Astrocyte of the cerebellum (primary cell): Measurements from ENCODE around the gene ZRANB2.

Source experiments
- DNase-seq: peaks from one replicate; pipeline ENCODE4 v3.0.0-alpha.2; 2011; ENCODE audit warnings: low read depth
- H3K4me3 ChIP-seq: 2 replicates; pipeline ENCODE4 v1.5.1; 2011; ENCODE audit warnings: mild to moderate bottlenecking, low read depth, low read length, moderate library complexity
- CTCF ChIP-seq: IDR thresholded peaks from 2 replicates; pipeline ENCODE4 v1.5.1; 2012; ENCODE audit warnings: low read length, low read depth, moderate library complexity, mild to moderate bottlenecking; ENCODE audit errors: missing control alignments
- in situ Hi-C: cut with HindIII; loops from 2 replicates; pipeline ENCODE4 v1.10.0; 2017; ENCODE audit warnings: low sequenced_read_pairs

Gene ZRANB2

GRCh38 chr1:71080739-71081696 lies at the start of gene ZRANB2:
ZRANB2 (minus strand) TSS chr1:71081035; CDS start chr1:71080995, 40 bp downstream.
- peak within 1 kb of the TSS; percentile 90 for H3K4me3 ChIP-seq
- peak; percentile 92 for DNase-seq
- peak; percentile 77 for TF ChIP-seq CTCF
- in situ Hi-C loops = no loop called here

- TF ChIP-seq CTCF = no peak
These were observed 47.2 kb upstream of the ZRANB2 start for GRCh38 chr1:71128060-71128459.

GRCh38 chr1:71118086-71118485 lies 37.3 kb upstream of the ZRANB2 start:
- TF ChIP-seq CTCF = no peak
- DNase-seq = no peak
- H3K4me3 ChIP-seq = no peak overlapping the region
- in situ Hi-C loops = no loop called here

More at GRCh38 chr1:71128060-71128459, 47.2 kb upstream of the ZRANB2 start:
- in situ Hi-C loops = no loop called here
- no peak overlapping the region for H3K4me3 ChIP-seq
- DNase-seq = no peak

GRCh38 chr1:71116729-71117128 lies 35.9 kb upstream of the ZRANB2 start:
- DNase-seq = no peak
- in situ Hi-C loops = no loop called here
- H3K4me3 ChIP-seq = no peak overlapping the region
- no peak for TF ChIP-seq CTCF

GRCh38 chr1:71106658-71107322 lies 26.0 kb upstream of the ZRANB2 start:
- no peak for DNase-seq
- H3K4me3 ChIP-seq = no peak overlapping the region
- in situ Hi-C loops = no loop called here
- TF ChIP-seq CTCF = no peak

GRCh38 chr1:71104417-71104816 lies 23.6 kb upstream of the ZRANB2 start:
- TF ChIP-seq CTCF = no peak
- no peak for DNase-seq
- no peak overlapping the region for H3K4me3 ChIP-seq
- in situ Hi-C loops = no loop called here
